Measurements from ENCODE around the gene ANTXR1.

- TF ChIP-seq EZH2phosphoT487 (IDR thresholded peaks at IDR 0.05; ENCODE audit: borderline replicate concordance) = no peak
- TF ChIP-seq, protein P1, sequence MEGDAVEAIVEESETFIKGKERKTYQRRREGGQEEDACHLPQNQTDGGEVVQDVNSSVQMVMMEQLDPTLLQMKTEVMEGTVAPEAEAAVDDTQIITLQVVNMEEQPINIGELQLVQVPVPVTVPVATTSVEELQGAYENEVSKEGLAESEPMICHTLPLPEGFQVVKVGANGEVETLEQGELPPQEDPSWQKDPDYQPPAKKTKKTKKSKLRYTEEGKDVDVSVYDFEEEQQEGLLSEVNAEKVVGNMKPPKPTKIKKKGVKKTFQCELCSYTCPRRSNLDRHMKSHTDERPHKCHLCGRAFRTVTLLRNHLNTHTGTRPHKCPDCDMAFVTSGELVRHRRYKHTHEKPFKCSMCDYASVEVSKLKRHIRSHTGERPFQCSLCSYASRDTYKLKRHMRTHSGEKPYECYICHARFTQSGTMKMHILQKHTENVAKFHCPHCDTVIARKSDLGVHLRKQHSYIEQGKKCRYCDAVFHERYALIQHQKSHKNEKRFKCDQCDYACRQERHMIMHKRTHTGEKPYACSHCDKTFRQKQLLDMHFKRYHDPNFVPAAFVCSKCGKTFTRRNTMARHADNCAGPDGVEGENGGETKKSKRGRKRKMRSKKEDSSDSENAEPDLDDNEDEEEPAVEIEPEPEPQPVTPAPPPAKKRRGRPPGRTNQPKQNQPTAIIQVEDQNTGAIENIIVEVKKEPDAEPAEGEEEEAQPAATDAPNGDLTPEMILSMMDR (conservative IDR thresholded peaks at IDR 0.05; ENCODE audit: low read length) = no peak
These were observed 144.5 kb downstream of the ANTXR1 start for GRCh38 chr2:69157441-69157840.
